Measurements from ENCODE around the gene TMEM132C. TPM values are rescaled to one million over a fixed set of nuclear protein-coding genes. Genes with fewer than 3 reads are reported as not detected.

The TMEM132C gene
- total RNA-seq, 2 donors from 2014 or later = 0.46 to 5.3 TPM

DNA sequence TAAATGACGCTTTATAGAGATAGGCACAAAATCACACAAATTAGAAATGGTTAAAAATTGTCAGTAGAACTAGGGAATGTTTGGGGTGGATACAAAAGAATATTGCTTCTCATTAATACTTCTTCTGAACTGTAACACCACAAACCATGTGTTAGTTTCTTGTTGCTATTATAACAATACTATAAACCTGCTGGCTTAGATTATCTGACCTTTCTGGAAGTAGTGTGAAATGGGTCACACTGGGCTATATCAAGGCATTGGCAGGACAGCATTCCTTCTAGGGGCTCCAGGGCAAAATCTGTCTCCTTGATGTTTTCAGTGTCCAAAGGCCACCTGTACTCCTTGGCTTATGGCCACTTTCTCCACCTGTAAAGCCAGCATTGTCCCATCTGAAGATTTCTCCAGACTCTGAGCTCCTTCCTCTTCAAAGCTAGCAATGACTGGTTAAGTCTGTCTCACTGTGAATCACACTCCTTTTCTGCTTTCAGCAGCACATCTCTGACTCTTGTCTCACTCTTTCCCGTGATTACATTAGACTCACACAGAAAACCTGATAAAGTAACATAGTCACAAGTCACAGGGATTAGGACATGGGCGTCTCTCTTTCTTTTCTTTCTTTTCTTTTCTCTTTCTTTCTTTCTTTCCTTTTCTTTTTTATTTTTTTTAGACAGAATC, 470.5 kb downstream of the TMEM132C start:
- TF ChIP-seq, protein P1, sequence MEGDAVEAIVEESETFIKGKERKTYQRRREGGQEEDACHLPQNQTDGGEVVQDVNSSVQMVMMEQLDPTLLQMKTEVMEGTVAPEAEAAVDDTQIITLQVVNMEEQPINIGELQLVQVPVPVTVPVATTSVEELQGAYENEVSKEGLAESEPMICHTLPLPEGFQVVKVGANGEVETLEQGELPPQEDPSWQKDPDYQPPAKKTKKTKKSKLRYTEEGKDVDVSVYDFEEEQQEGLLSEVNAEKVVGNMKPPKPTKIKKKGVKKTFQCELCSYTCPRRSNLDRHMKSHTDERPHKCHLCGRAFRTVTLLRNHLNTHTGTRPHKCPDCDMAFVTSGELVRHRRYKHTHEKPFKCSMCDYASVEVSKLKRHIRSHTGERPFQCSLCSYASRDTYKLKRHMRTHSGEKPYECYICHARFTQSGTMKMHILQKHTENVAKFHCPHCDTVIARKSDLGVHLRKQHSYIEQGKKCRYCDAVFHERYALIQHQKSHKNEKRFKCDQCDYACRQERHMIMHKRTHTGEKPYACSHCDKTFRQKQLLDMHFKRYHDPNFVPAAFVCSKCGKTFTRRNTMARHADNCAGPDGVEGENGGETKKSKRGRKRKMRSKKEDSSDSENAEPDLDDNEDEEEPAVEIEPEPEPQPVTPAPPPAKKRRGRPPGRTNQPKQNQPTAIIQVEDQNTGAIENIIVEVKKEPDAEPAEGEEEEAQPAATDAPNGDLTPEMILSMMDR (IDR thresholded peaks at IDR 0.05) = no peak
- TF ChIP-seq POLR2A (IDR thresholded peaks at IDR 0.05) (no peak), POLR2AphosphoS5 (IDR thresholded peaks at IDR 0.05) (no peak)
- H3K27me3 ChIP-seq (replicated peaks; ENCODE audit: insufficient read depth) = no peaks in the 10 kb centered on the region
- no peak overlapping the region for H3K27ac ChIP-seq
- H3K4me3 ChIP-seq = no peak overlapping the region
- intact Hi-C loops (cut with DNase I) = no loop called here
- H3K9me3 ChIP-seq = no peaks in the 10 kb centered on the region
- H3K4me1 ChIP-seq (replicated peaks) = no peaks in the 10 kb centered on the region
- no peak for DNase-seq (ENCODE audit: low spot score)
- H3K36me3 ChIP-seq = no peaks in the 10 kb centered on the region
- WGBS = 82% methylated on average over 3 of the region's 3 CpGs

DNA sequence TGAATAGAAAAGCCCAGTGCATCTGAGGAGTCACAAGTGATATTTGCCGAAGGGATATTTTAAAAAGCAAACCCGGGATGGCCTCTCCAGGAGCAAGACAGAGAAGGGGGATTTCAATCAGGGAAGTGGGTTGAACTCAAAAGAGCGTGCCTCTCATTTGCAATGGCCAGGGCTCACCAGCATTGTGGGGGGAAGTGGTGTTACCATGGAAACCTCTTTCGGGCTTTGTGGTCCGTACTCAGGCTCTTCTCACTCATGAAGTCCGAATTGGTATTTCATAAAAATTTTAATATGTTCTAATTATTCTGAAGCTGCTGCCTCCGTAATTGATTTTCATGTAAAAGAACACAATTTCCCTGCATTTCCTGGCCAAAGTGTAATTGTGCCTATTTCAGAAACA, 476.9 kb downstream of the TMEM132C start:
- H3K4me3 ChIP-seq = no peak overlapping the region
- H3K36me3 ChIP-seq = no peaks in the 10 kb centered on the region
- TF ChIP-seq POLR2AphosphoS5 (IDR thresholded peaks at IDR 0.05) (no peak), POLR2A (IDR thresholded peaks at IDR 0.05) (no peak)
- TF ChIP-seq, protein P1 (IDR thresholded peaks at IDR 0.05) = no peak
- H3K27ac ChIP-seq = no peak overlapping the region
- no peaks in the 10 kb centered on the region for H3K9me3 ChIP-seq
- no peaks in the 10 kb centered on the region for H3K27me3 ChIP-seq (replicated peaks; ENCODE audit: insufficient read depth)
- WGBS = 77% methylated on average over 7 of the region's 7 CpGs
- DNase-seq (ENCODE audit: low spot score) = no peak
- intact Hi-C loops (cut with DNase I) = no loop called here
- H3K4me1 ChIP-seq (replicated peaks) = no peaks in the 10 kb centered on the region

- no peaks in the 10 kb centered on the region for H3K36me3 ChIP-seq
- no peak for TF ChIP-seq POLR2AphosphoS5 (IDR thresholded peaks at IDR 0.05)
- TF ChIP-seq POLR2A (IDR thresholded peaks at IDR 0.05) = no peak
- TF ChIP-seq, protein P1 (IDR thresholded peaks at IDR 0.05) = no peak
- no peak overlapping the region for H3K27ac ChIP-seq
- no peak overlapping the region for H3K4me3 ChIP-seq
- WGBS = 69% methylated on average over 11 of the region's 11 CpGs
- no peak for DNase-seq (ENCODE audit: low spot score)
- H3K9me3 ChIP-seq = no peaks in the 10 kb centered on the region
- H3K27me3 ChIP-seq (replicated peaks; ENCODE audit: insufficient read depth) = no peaks in the 10 kb centered on the region
- intact Hi-C loops (cut with DNase I) = no loop called here
- H3K4me1 ChIP-seq (replicated peaks) = no peaks in the 10 kb centered on the region
These were observed 479.1 kb downstream of the TMEM132C start for GRCh38 chr12:128745772-128746689.

- no peak for DNase-seq (ENCODE audit: low spot score)
- H3K27ac ChIP-seq = no peak overlapping the region
- intact Hi-C loops (cut with DNase I) = no loop called here
- H3K27me3 ChIP-seq (replicated peaks; ENCODE audit: insufficient read depth) = no peaks in the 10 kb centered on the region
- H3K36me3 ChIP-seq = no peaks in the 10 kb centered on the region
- no peaks in the 10 kb centered on the region for H3K9me3 ChIP-seq
- WGBS = 83% methylated on average over 11 of the region's 13 CpGs
- no peaks in the 10 kb centered on the region for H3K4me1 ChIP-seq (replicated peaks)
- TF ChIP-seq POLR2AphosphoS5 (IDR thresholded peaks at IDR 0.05) (no peak), POLR2A (IDR thresholded peaks at IDR 0.05) (no peak)
- TF ChIP-seq, protein P1 (IDR thresholded peaks at IDR 0.05) = no peak
- no peak overlapping the region for H3K4me3 ChIP-seq
These were observed 480.5 kb downstream of the TMEM132C start for GRCh38 chr12:128747441-128747840.
